PC-3 (cell line): Measurements from ENCODE around the gene RPS6KC1. TPM values are rescaled to one million over a fixed set of nuclear protein-coding genes. Genes with fewer than 3 reads are reported as not detected.

Source experiments
- ATAC-seq: fragments of 200-7000 bp; cut with Tn5 transposase; 2 replicates; pipeline ENCODE4 v1.9.1; 2020; ENCODE audit warnings: mild to moderate bottlenecking, moderate library complexity
- BruUV-seq: library from RNA; stranded (reverse); fragments of 400-500 nt; replicated peaks from 2 replicates; lab custom pipeline; 2021; lab: Mats Ljungman, UMichigan
- CTCF ChIA-PET: fragments of 300-600 bp; sonication (Branson Sonifier 250); formaldehyde crosslinking; loops from one replicate; lab custom pipeline; 2022; ENCODE audit warnings: antibody characterized with exemption; lab: Charles Lee
- POLR2A ChIA-PET: fragments of 300-600 bp; sonication (Branson Sonifier 250); formaldehyde crosslinking; loops from one replicate; lab custom pipeline; 2022; ENCODE audit warnings: antibody characterized with exemption; ENCODE audit not compliant: unreplicated experiment; lab: Charles Lee
- DNase-seq: peaks from one replicate; pipeline ENCODE4 v3.0.0-alpha.2; 2015
- H2AFZ ChIP-seq: fragments of 300-600 bp; sonication (generic); 2 replicates; pipeline ENCODE4 v1.6.0; 2016; ENCODE audit warnings: antibody characterized with exemption, low read length
- H3F3A ChIP-seq: fragments of 300-600 bp; sonication (generic); one replicate; pipeline ENCODE4 v1.6.0; 2017; ENCODE audit warnings: antibody characterized with exemption, low read length, control low read depth, mild to moderate bottlenecking; ENCODE audit not compliant: unreplicated experiment
- H3K27ac ChIP-seq: fragments of 300-600 bp; sonication (generic); 2 replicates; pipeline ENCODE4 v1.5.1; 2016; ENCODE audit warnings: mild to moderate bottlenecking, low read length
- H3K27me3 ChIP-seq: fragments of 300-600 bp; sonication (generic); 2 replicates; pipeline ENCODE4 v1.6.1; 2016; ENCODE audit warnings: low read length, mixed read lengths
- H3K36me3 ChIP-seq: fragments of 300-600 bp; sonication (generic); 2 replicates; pipeline ENCODE4 v1.6.1; 2016; ENCODE audit warnings: low read depth, mixed run types, low read length, mixed read lengths
- H3K4me1 ChIP-seq: fragments of 300-600 bp; sonication (generic); 2 replicates; pipeline ENCODE4 v1.5.1; 2016; ENCODE audit warnings: low read length; ENCODE audit not compliant: insufficient read depth
- H3K4me2 ChIP-seq: fragments of 300-600 bp; sonication (generic); 2 replicates; pipeline ENCODE4 v1.6.0; 2016; ENCODE audit warnings: low read length
- H3K4me3 ChIP-seq: fragments of 300-600 bp; sonication (generic); 2 replicates; pipeline ENCODE4 v1.5.1; 2016; ENCODE audit warnings: mild to moderate bottlenecking, low read length, mixed read lengths
- H3K79me2 ChIP-seq: fragments of 300-600 bp; sonication (generic); 2 replicates; pipeline ENCODE4 v1.6.1; 2017; ENCODE audit warnings: low read length, mixed read lengths
- H3K9ac ChIP-seq: fragments of 300-600 bp; sonication (generic); 2 replicates; pipeline ENCODE4 v1.6.0; 2016; ENCODE audit warnings: mild to moderate bottlenecking, low read length
- H3K9me2 ChIP-seq: fragments of 300-600 bp; sonication (generic); replicated peaks from 2 replicates; pipeline ENCODE4 v1.6.1; 2016; ENCODE audit warnings: mixed run types, low read length, mixed read lengths
- H3K9me3 ChIP-seq: fragments of 300-600 bp; sonication (generic); 2 replicates; pipeline ENCODE4 v1.6.1; 2016; ENCODE audit warnings: low read length, mixed read lengths
- H4K20me1 ChIP-seq: fragments of 300-600 bp; sonication (generic); 2 replicates; pipeline ENCODE4 v1.6.1; 2016; ENCODE audit warnings: low read length, mixed read lengths
- EZH2 ChIP-seq: fragments of 300-600 bp; sonication (generic); IDR thresholded peaks from one replicate; pipeline ENCODE4 v1.6.1; 2017; ENCODE audit warnings: antibody characterized with exemption, mild to moderate bottlenecking, low read length; ENCODE audit not compliant: unreplicated experiment
- EZH2phosphoT487 ChIP-seq: fragments of 300-600 bp; sonication (generic); IDR thresholded peaks from 2 replicates; pipeline ENCODE4 v1.6.1; 2018; ENCODE audit warnings: mild to moderate bottlenecking, antibody characterized with exemption, low read length, borderline replicate concordance
- intact Hi-C: fragments of 100-400 bp; cut with micrococcal nuclease; formaldehyde crosslinking; loops from 2 replicates; pipeline ENCODE4 v1.9.0; 2023
- total RNA-seq: library from RNA; depleted of rRNA; stranded (reverse); fragments of >200 nt; gene quantifications from 2 replicates; pipeline ENCODE4 v1.2.3, GENCODE V29; 2014
- TF ChIP-seq, protein P1 (sequence below): fragments of 300-600 bp; sonication (generic); conservative IDR thresholded peaks from 2 replicates; pipeline ENCODE4 v1.5.1; 2017; ENCODE audit warnings: antibody characterized with exemption, low read depth, mild to moderate bottlenecking, low read length

Gene RPS6KC1
- total RNA-seq, 1 experiment from 2014 or later = 21.1 TPM

- Histone ChIP-seq H3K4me1 (peaks cover 6% of the 10 kb centered on the region; the same call in 1 of the 2 replicates), H3K79me2 (no peaks in the 10 kb centered on the region), H3K27me3 (no peaks in the 10 kb centered on the region), H3K9me3 (no peaks in the 10 kb centered on the region), H2AFZ (no peak overlapping the region), H3K9ac (no peak overlapping the region), H3K9me2 (no peaks in the 10 kb centered on the region), H3F3A (no peaks in the 10 kb centered on the region), H4K20me1 (no peaks in the 10 kb centered on the region), H3K4me2 (no peak overlapping the region), H3K4me3 (no peak overlapping the region), H3K27ac (no peak overlapping the region), H3K36me3 (no peaks in the 10 kb centered on the region)
- CTCF ChIA-PET = no interaction called here
- intact Hi-C loops = no loop called here
- no peak for ATAC-seq
- no peak for DNase-seq
- POLR2A ChIA-PET = no interaction called here
- BruUV-seq = no TSS peak
- TF ChIP-seq, protein P1, sequence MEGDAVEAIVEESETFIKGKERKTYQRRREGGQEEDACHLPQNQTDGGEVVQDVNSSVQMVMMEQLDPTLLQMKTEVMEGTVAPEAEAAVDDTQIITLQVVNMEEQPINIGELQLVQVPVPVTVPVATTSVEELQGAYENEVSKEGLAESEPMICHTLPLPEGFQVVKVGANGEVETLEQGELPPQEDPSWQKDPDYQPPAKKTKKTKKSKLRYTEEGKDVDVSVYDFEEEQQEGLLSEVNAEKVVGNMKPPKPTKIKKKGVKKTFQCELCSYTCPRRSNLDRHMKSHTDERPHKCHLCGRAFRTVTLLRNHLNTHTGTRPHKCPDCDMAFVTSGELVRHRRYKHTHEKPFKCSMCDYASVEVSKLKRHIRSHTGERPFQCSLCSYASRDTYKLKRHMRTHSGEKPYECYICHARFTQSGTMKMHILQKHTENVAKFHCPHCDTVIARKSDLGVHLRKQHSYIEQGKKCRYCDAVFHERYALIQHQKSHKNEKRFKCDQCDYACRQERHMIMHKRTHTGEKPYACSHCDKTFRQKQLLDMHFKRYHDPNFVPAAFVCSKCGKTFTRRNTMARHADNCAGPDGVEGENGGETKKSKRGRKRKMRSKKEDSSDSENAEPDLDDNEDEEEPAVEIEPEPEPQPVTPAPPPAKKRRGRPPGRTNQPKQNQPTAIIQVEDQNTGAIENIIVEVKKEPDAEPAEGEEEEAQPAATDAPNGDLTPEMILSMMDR = no peak
- no peak for TF ChIP-seq EZH2
Measured at GRCh38 chr1:213136190-213136917, 85.3 kb downstream of the RPS6KC1 start.

DNA sequence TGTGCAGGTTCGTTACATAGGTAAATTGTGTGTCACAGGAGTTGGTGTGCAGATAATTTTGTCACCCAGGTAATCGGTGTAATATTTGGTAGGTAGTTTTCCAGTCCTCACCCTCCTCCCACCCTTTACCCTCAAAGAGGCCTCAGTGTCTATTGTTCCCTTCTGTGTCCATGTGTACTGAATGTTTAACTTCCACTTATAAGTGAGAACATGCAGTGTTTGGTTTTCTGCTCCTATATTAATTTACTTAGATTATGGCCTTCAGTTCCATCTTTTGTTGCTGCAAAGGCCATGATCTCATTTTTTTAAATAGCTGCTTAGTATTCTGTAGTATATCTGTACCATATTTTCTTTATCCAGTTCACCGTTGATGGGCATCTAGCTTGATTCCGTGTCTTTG lies 87.3 kb downstream of the RPS6KC1 start:
- TF ChIP-seq EZH2 = no peak
- TF ChIP-seq, protein P1 = no peak
- no peak for TF ChIP-seq EZH2phosphoT487
- H3K9me2 ChIP-seq = no peaks in the 10 kb centered on the region
- no peaks in the 10 kb centered on the region for H3F3A ChIP-seq
- no peaks in the 10 kb centered on the region for H3K36me3 ChIP-seq
- ATAC-seq = no peak
- ChIA-PET CTCF (no interaction called here), POLR2A (no interaction called here)
- no peaks in the 10 kb centered on the region for H4K20me1 ChIP-seq
- intact Hi-C loops = no loop called here
- BruUV-seq = no TSS peak
- no peak overlapping the region for H3K9ac ChIP-seq
- 0 out of 2 replicates have a peak, but pooled peaks cover 4% of the 10 kb centered on the region for H3K79me2 ChIP-seq
- no peak overlapping the region for H3K4me2 ChIP-seq
- DNase-seq = no peak
- no peaks in the 10 kb centered on the region for H3K9me3 ChIP-seq
- H3K27me3 ChIP-seq = no peaks in the 10 kb centered on the region
- no peak overlapping the region for H2AFZ ChIP-seq
- no peak overlapping the region for H3K4me3 ChIP-seq
- H3K4me1 ChIP-seq = no peaks in the 10 kb centered on the region; the same call in 1 of the 2 replicates
- H3K27ac ChIP-seq = no peak overlapping the region

DNA sequence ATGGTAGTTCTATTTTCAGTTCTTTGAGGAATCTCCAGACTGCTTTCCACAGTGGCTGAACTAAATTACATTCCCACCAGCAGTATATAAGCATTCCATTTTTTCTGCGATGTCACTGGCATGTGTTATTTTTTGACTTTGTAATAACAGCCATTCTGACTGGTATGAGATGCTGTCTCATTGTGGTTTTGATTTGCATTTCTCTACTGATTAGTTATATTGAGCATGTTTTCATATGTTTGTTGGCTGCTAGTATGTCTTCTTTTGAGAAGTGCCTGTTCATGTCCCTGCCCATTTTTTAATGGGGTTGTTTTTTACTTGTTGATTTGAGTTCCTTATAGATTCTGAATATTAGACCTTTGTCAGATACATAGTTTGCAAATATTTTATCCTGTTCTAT lies 87.9 kb downstream of the RPS6KC1 start:
- Histone ChIP-seq H3K9me3 (no peaks in the 10 kb centered on the region), H3K27ac (no peak overlapping the region), H3K4me2 (no peak overlapping the region), H3F3A (no peaks in the 10 kb centered on the region), H3K4me1 (no peaks in the 10 kb centered on the region; the same call in 1 of the 2 replicates), H3K36me3 (no peaks in the 10 kb centered on the region), H2AFZ (no peak overlapping the region), H3K79me2 (0 out of 2 replicates have a peak, but pooled peaks cover 4% of the 10 kb centered on the region), H3K9ac (no peak overlapping the region), H3K9me2 (no peaks in the 10 kb centered on the region), H4K20me1 (no peaks in the 10 kb centered on the region), H3K27me3 (no peaks in the 10 kb centered on the region), H3K4me3 (no peak overlapping the region)
- POLR2A ChIA-PET = no interaction called here
- no TSS peak for BruUV-seq
- intact Hi-C loops = no loop called here
- CTCF ChIA-PET = no interaction called here
- ATAC-seq (no peak), DNase-seq (no peak)
- TF ChIP-seq, protein P1 = no peak
- TF ChIP-seq EZH2 = no peak
- no peak for TF ChIP-seq EZH2phosphoT487
